Natural killer cell (primary cell): ENCODE data around the gene BARHL2. TPM values are rescaled to one million over a fixed set of nuclear protein-coding genes. Genes with fewer than 3 reads are reported as not detected.

Experiments
- ATAC-seq, 3 donors: fragments of 150-1000 bp in 2 of 3; fragments of 200-7000 bp in 1 of 3; cut with Tn5 transposase; 1 replicate in 1 of 3; 2 replicates in 2 of 3; pipeline ENCODE4 v1.10.0; 2021; ENCODE audit warnings: mild to moderate bottlenecking in 2 of 3, moderate library complexity in 2 of 3
- DNase-seq, 2 donors: peaks; one replicate each; pipeline versions ENCODE4 v3.0.0 to v3.0.0-alpha.2; 2013 to 2021; ENCODE audit warnings: mixed read lengths in 1 of 2
- H3K27ac ChIP-seq: one replicate; pipeline ENCODE4 v1.5.1; 2013; ENCODE audit warnings: mild to moderate bottlenecking, low read length
- H3K27me3 ChIP-seq: one replicate; pipeline ENCODE4 v1.6.1; 2013; ENCODE audit warnings: low read length; ENCODE audit not compliant: control insufficient read depth, insufficient read depth
- H3K36me3 ChIP-seq: one replicate; pipeline ENCODE4 v1.6.1; 2013; ENCODE audit warnings: low read length; ENCODE audit not compliant: control insufficient read depth, insufficient read depth
- H3K4me1 ChIP-seq: one replicate; pipeline ENCODE4 v1.6.1; 2013; ENCODE audit warnings: low read length; ENCODE audit not compliant: control insufficient read depth, insufficient read depth
- H3K4me3 ChIP-seq: one replicate; pipeline ENCODE4 v1.5.1; 2013; ENCODE audit warnings: low read length
- H3K9me3 ChIP-seq: one replicate; pipeline ENCODE4 v1.6.1; 2013; ENCODE audit warnings: low read length; ENCODE audit not compliant: control insufficient read depth, insufficient read depth
- H3K27ac Mint-ChIP-seq, 2 donors: one replicate each; pipeline ENCODE4 v1.8.0; 2022; ENCODE audit warnings: mild to moderate bottlenecking in 2 of 2, mixed read lengths in 2 of 2, moderate library complexity in 1 of 2
- H3K27me3 Mint-ChIP-seq, 2 donors: one replicate each; pipeline ENCODE4 v1.8.0; 2022; ENCODE audit warnings: low read depth in 2 of 2, mixed read lengths in 2 of 2
- H3K36me3 Mint-ChIP-seq: one replicate; pipeline ENCODE4 v1.8.0; 2022; ENCODE audit warnings: mixed read lengths
- H3K4me1 Mint-ChIP-seq, 2 donors: one replicate each; pipeline ENCODE4 v1.8.0; 2022; ENCODE audit warnings: mixed read lengths in 2 of 2
- H3K4me3 Mint-ChIP-seq: one replicate; pipeline ENCODE4 v1.8.0; 2022; ENCODE audit warnings: mild to moderate bottlenecking, moderate library complexity, mixed read lengths
- H3K9me3 Mint-ChIP-seq, 2 donors: one replicate each; pipeline ENCODE4 v1.8.0; 2022; ENCODE audit warnings: mixed read lengths in 2 of 2
- CTCF ChIP-seq: fragments of 200-600 bp; IDR thresholded peaks from one replicate; pipeline ENCODE4 v1.8.0; 2022; ENCODE audit warnings: antibody characterized with exemption
- WGBS: methylation state at CpG from one replicate; pipeline ENCODE4 v1.1.7; 2013; ENCODE audit warnings: missing lambda C conversion rate; ENCODE audit not compliant: insufficient coverage; 5-methylcytosine and 5-hydroxymethylcytosine counted together
- intact Hi-C: fragments of 100-400 bp; cut with micrococcal nuclease; formaldehyde crosslinking; loops from one replicate; pipeline ENCODE4 v1.14.2; 2022
- total RNA-seq, 4 donors: library from RNA; stranded (reverse); fragments of 120-200 nt in 1 of 4; gene quantifications; one replicate each; pipeline versions ENCODE4 v1.2.3 to v1.2.4, GENCODE V29; 2013 to 2022

The BARHL2 gene
- total RNA-seq, 3 donors from 2014 or later (not counting 1 experiment from before 2014, with no cell fraction given): not detected

- ATAC-seq: no peak
- H3K27me3 Mint-ChIP-seq: peaks cover 23 to 46% of the 10 kb centered on the region in 2 donors
- H3K9me3 Mint-ChIP-seq: no peaks in the 10 kb centered on the region
- H3K27ac Mint-ChIP-seq: no peak overlapping the region
- no peaks in the 10 kb centered on the region for H3K4me1 Mint-ChIP-seq
- Histone ChIP-seq H3K27ac (no peak overlapping the region), H3K4me1 (no peaks in the 10 kb centered on the region), H3K4me3 (no peak overlapping the region), H3K27me3 (peaks cover 18% of the 10 kb centered on the region), H3K36me3 (no peaks in the 10 kb centered on the region), H3K9me3 (no peaks in the 10 kb centered on the region)
- WGBS: 78% methylated on average over 2 of the region's 3 CpGs
- intact Hi-C loops: no loop called here
- H3K36me3 Mint-ChIP-seq: no peaks in the 10 kb centered on the region
- H3K4me3 Mint-ChIP-seq: no peak overlapping the region
- no peak for TF ChIP-seq CTCF
- no peak for DNase-seq
These were observed 22.3 kb downstream of the BARHL2 start for GRCh38 chr1:90694846-90695245.

- no peak for ATAC-seq
- Mint-ChIP-seq H3K9me3 (no peaks in the 10 kb centered on the region), H3K4me3 (no peak overlapping the region), H3K27ac (no peak overlapping the region), H3K4me1 (no peaks in the 10 kb centered on the region), H3K36me3 (no peaks in the 10 kb centered on the region), H3K27me3 (peaks cover 28 to 38% of the 10 kb centered on the region in 2 donors)
- H3K27me3 ChIP-seq: peaks cover 3% of the 10 kb centered on the region
- WGBS: 96% methylated on average over 2 of the region's 3 CpGs
- intact Hi-C loops: no loop called here
- no peak for DNase-seq
- TF ChIP-seq CTCF: no peak
- H3K4me3 ChIP-seq: no peak overlapping the region
- no peaks in the 10 kb centered on the region for H3K4me1 ChIP-seq
- H3K9me3 ChIP-seq: no peaks in the 10 kb centered on the region
- no peaks in the 10 kb centered on the region for H3K36me3 ChIP-seq
- no peak overlapping the region for H3K27ac ChIP-seq
These were observed 29.4 kb downstream of the BARHL2 start for GRCh38 chr1:90687747-90688146.

- no peak for TF ChIP-seq CTCF
- H3K4me1 ChIP-seq: no peaks in the 10 kb centered on the region
- ATAC-seq: no peak
- H3K27ac Mint-ChIP-seq: no peak overlapping the region
- H3K4me3 Mint-ChIP-seq: no peak overlapping the region
- H3K36me3 ChIP-seq: no peaks in the 10 kb centered on the region
- H3K27me3 ChIP-seq: peaks cover 2% of the 10 kb centered on the region
- no peak for DNase-seq
- no CpG with 5 or more reads among the region's 1 CpG for WGBS
- H3K27ac ChIP-seq: no peak overlapping the region
- H3K27me3 Mint-ChIP-seq: peaks cover 21 to 47% of the 10 kb centered on the region in 2 donors
- H3K9me3 ChIP-seq: no peaks in the 10 kb centered on the region
- H3K9me3 Mint-ChIP-seq: peaks cover 10 to 22% of the 10 kb centered on the region in 2 donors
- H3K4me3 ChIP-seq: no peak overlapping the region
- peaks cover 19% of the 10 kb centered on the region for H3K36me3 Mint-ChIP-seq
- intact Hi-C loops: no loop called here
- H3K4me1 Mint-ChIP-seq: no peaks in the 10 kb centered on the region
These were observed 41.8 kb downstream of the BARHL2 start for GRCh38 chr1:90675161-90675847.

- WGBS: 76% methylated on average over 2 of the region's 3 CpGs
- intact Hi-C loops: no loop called here
- no peak for TF ChIP-seq CTCF
- H3K4me3 ChIP-seq: no peak overlapping the region
- Mint-ChIP-seq H3K9me3 (peaks cover 7 to 19% of the 10 kb centered on the region in 2 donors), H3K4me1 (no peaks in the 10 kb centered on the region), H3K27ac (no peak overlapping the region), H3K27me3 (peaks cover 15 to 24% of the 10 kb centered on the region in 2 donors), H3K4me3 (no peak overlapping the region), H3K36me3 (peaks cover 19% of the 10 kb centered on the region)
- H3K9me3 ChIP-seq: no peaks in the 10 kb centered on the region
- DNase-seq (no peak), ATAC-seq (no peak)
- H3K27me3 ChIP-seq: peaks cover 2% of the 10 kb centered on the region
- H3K4me1 ChIP-seq: no peaks in the 10 kb centered on the region
- no peaks in the 10 kb centered on the region for H3K36me3 ChIP-seq
- no peak overlapping the region for H3K27ac ChIP-seq
These were observed 45.4 kb downstream of the BARHL2 start for GRCh38 chr1:90671741-90672140.
